ENCODE results near the gene FAR2. TPM values are rescaled to one million over a fixed set of nuclear protein-coding genes. Genes with fewer than 3 reads are reported as not detected.

FAR2 gene
- total RNA-seq, 2 donors from 2014 or later: 42.5 to 96.7 TPM

DNA sequence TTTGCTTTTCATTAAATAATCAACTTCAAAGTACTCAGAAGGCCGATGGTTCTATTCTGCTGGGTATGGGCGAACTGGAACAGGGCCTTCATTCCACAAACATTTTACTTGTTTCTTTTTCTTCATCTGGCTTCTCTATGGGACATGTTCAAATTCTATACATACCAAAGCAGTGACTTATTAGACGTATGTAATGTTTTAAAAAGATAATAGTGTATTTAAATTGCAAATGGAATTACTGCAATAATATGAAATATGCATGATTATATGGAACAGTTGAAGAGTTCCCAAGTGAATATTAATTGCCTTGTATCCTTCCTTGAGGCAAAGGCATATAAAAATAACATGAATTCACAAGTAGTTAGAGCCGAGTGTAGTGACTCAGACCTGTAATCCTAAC, 75.5 kb downstream of the FAR2 start:
- Histone ChIP-seq H3K9me3 (ENCODE audit: control insufficient read depth, low read length) (peaks cover 2% of the 10 kb centered on the region), H3K9ac (ENCODE audit: extremely low read depth, low read length, poor library complexity, severe bottlenecking) (no peak overlapping the region), H3K4me1 (ENCODE audit: control insufficient read depth, insufficient read depth, low read length) (peaks cover 12% of the 10 kb centered on the region), H3K27ac (ENCODE audit: low read depth, low read length) (no peak overlapping the region), H3K27me3 (ENCODE audit: control insufficient read depth, insufficient read depth, low read length, poor library complexity, severe bottlenecking) (no peaks in the 10 kb centered on the region), H3K36me3 (ENCODE audit: control insufficient read depth, insufficient read depth, low read length) (no peaks in the 10 kb centered on the region), H3K4me3 (ENCODE audit: low read length) (no peak overlapping the region)
- no peak for DNase-seq
- Mint-ChIP-seq H3K9me3 (peaks cover 15% of the 10 kb centered on the region), H3K4me1 (peaks cover 51% of the 10 kb centered on the region), H3K4me3 (no peak overlapping the region), H3K27ac (no peak overlapping the region), H3K27me3 (ENCODE audit: insufficient read depth) (no peaks in the 10 kb centered on the region), H3K36me3 (ENCODE audit: low read depth) (peaks cover 22% of the 10 kb centered on the region)
- WGBS, 2 experiments (ENCODE audit: insufficient coverage in 1 of 2, insufficient read length in 1 of 2): 62 to 80% methylated on average over 1 to 4 of the region's 4 CpGs
- TF ChIP-seq, protein P1, sequence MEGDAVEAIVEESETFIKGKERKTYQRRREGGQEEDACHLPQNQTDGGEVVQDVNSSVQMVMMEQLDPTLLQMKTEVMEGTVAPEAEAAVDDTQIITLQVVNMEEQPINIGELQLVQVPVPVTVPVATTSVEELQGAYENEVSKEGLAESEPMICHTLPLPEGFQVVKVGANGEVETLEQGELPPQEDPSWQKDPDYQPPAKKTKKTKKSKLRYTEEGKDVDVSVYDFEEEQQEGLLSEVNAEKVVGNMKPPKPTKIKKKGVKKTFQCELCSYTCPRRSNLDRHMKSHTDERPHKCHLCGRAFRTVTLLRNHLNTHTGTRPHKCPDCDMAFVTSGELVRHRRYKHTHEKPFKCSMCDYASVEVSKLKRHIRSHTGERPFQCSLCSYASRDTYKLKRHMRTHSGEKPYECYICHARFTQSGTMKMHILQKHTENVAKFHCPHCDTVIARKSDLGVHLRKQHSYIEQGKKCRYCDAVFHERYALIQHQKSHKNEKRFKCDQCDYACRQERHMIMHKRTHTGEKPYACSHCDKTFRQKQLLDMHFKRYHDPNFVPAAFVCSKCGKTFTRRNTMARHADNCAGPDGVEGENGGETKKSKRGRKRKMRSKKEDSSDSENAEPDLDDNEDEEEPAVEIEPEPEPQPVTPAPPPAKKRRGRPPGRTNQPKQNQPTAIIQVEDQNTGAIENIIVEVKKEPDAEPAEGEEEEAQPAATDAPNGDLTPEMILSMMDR (conservative IDR thresholded peaks at IDR 0.05): no peak

DNA sequence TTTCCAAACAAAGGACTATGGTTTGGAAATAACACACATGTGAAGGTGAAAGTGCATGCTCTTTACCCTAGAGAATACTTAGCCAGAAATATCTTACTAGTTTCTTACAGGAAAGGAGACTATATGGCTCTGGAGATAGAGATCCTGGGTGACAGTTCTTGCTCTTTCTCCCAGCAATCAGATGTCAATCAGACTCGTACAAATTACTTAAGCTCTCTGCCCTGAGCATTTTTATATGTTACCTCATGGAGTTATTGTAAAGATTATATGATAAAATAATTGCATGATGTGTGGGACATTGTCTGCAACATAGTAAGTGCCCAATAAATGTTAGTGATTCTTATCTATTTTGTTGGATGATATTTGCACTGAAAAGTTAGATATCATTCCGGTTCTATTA, 76.8 kb downstream of the FAR2 start:
- peaks cover 51% of the 10 kb centered on the region for H3K4me1 Mint-ChIP-seq

DNA sequence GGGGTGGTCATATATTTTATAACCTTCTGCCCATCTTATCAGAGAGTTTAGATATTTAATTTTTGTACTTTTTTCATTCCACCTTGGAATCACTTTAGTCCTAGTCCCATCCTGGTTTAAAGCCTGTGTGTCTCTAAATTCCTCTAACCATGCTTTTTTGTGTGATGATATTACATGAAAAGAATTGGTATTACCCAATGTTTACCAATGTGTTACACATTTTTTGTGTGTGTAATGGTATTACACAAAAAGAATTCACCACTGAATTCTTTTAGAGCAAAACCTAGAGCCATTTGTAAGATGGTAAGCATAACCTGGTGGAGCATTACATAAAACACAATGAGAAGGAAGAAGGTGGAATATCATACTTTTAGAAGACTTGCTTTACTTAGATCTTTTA, 77.5 kb downstream of the FAR2 start:
- Mint-ChIP-seq H3K4me3 (no peak overlapping the region), H3K36me3 (ENCODE audit: low read depth) (peaks cover 6% of the 10 kb centered on the region), H3K4me1 (peaks cover 51% of the 10 kb centered on the region), H3K27ac (no peak overlapping the region), H3K9me3 (peaks cover 6% of the 10 kb centered on the region), H3K27me3 (ENCODE audit: insufficient read depth) (no peaks in the 10 kb centered on the region)
- no peak overlapping the region for H3K27ac ChIP-seq (ENCODE audit: low read depth, low read length)
- peaks cover 9% of the 10 kb centered on the region for H3K9me3 ChIP-seq (ENCODE audit: control insufficient read depth, low read length)
- no peak overlapping the region for H3K4me3 ChIP-seq (ENCODE audit: low read length)
- H3K36me3 ChIP-seq (ENCODE audit: control insufficient read depth, insufficient read depth, low read length): no peaks in the 10 kb centered on the region
- TF ChIP-seq, protein P1 (conservative IDR thresholded peaks at IDR 0.05): no peak
- H3K9ac ChIP-seq (ENCODE audit: extremely low read depth, low read length, poor library complexity, severe bottlenecking): no peak overlapping the region
- no peaks in the 10 kb centered on the region for H3K27me3 ChIP-seq (ENCODE audit: control insufficient read depth, insufficient read depth, low read length, poor library complexity, severe bottlenecking)
- H3K4me1 ChIP-seq (ENCODE audit: control insufficient read depth, insufficient read depth, low read length): peaks cover 12% of the 10 kb centered on the region
- no peak for DNase-seq

More for the DNA sequence above, 76.8 kb downstream of the FAR2 start:
- Histone ChIP-seq H3K36me3 (ENCODE audit: control insufficient read depth, insufficient read depth, low read length) (no peaks in the 10 kb centered on the region), H3K4me3 (ENCODE audit: low read length) (no peak overlapping the region), H3K4me1 (ENCODE audit: control insufficient read depth, insufficient read depth, low read length) (peaks cover 12% of the 10 kb centered on the region), H3K27me3 (ENCODE audit: control insufficient read depth, insufficient read depth, low read length, poor library complexity, severe bottlenecking) (no peaks in the 10 kb centered on the region), H3K9me3 (ENCODE audit: control insufficient read depth, low read length) (peaks cover 9% of the 10 kb centered on the region), H3K9ac (ENCODE audit: extremely low read depth, low read length, poor library complexity, severe bottlenecking) (no peak overlapping the region), H3K27ac (ENCODE audit: low read depth, low read length) (no peak overlapping the region)
- TF ChIP-seq, protein P1 (conservative IDR thresholded peaks at IDR 0.05): no peak
- H3K27me3 Mint-ChIP-seq (ENCODE audit: insufficient read depth): no peaks in the 10 kb centered on the region
- H3K27ac Mint-ChIP-seq: no peak overlapping the region
- 95 to 100% methylated on average over 1 to 2 of the region's 2 CpGs for WGBS, 2 experiments (ENCODE audit: insufficient coverage in 1 of 2, insufficient read length in 1 of 2)
- no peak overlapping the region for H3K4me3 Mint-ChIP-seq
- peaks cover 11% of the 10 kb centered on the region for H3K9me3 Mint-ChIP-seq
- DNase-seq: no peak
- peaks cover 14% of the 10 kb centered on the region for H3K36me3 Mint-ChIP-seq (ENCODE audit: low read depth)
